Endothelial cell of umbilical vein (primary cell): Measurements from ENCODE around the gene UBE2QL1. TPM values are rescaled to one million over a fixed set of nuclear protein-coding genes. Genes with fewer than 3 reads are reported as not detected.
A peak's percentile ranks its signal among the peaks of the same experiment; 100 is the strongest.

Experiments used
- BruUV-seq: library from RNA; stranded (reverse); fragments of 400-500 nt; replicated peaks from 2 replicates; lab custom pipeline; 2021; lab: Mats Ljungman, UMichigan
- CTCF ChIA-PET: fragments of 300-600, 350-600 bp; sonication (Branson Sonifier 250); formaldehyde crosslinking; loops from one replicate; lab custom pipeline; 2021; ENCODE audit warnings: antibody characterized with exemption, inconsistent platforms; lab: Charles Lee
- POLR2A ChIA-PET: fragments of 300-600, 350-600 bp; sonication (Branson Sonifier 250); formaldehyde crosslinking; loops from one replicate; lab custom pipeline; 2021; ENCODE audit warnings: antibody characterized with exemption, inconsistent platforms; lab: Charles Lee
- DNase-seq: peaks from one replicate; pipeline ENCODE4 v3.0.0-alpha.2; 2011; ENCODE audit warnings: low read depth, low spot score
- FAIRE-seq: peaks from 2 replicates; lab custom pipeline; 2011; peaks lifted over from hg19 to GRCh38; lab: Jason Lieb, UNC
- H2AFZ ChIP-seq: 2 replicates; pipeline ENCODE4 v1.6.0; 2012; ENCODE audit warnings: low read depth, low read length, control low read depth, inconsistent platforms
- H3K27ac ChIP-seq: 2 replicates; pipeline ENCODE4 v1.5.1; 2011; ENCODE audit warnings: low read depth, mild to moderate bottlenecking, control low read depth, low read length, moderate library complexity; ENCODE audit not compliant: insufficient read depth
- H3K27me3 ChIP-seq, 2 experiments: 2 replicates each; pipeline versions ENCODE4 v1.6.0 to v1.6.1; 2011; ENCODE audit warnings: low read length in 2 of 2, mixed read lengths in 1 of 2; ENCODE audit not compliant: control insufficient read depth in 2 of 2, insufficient read depth in 2 of 2
- H3K36me3 ChIP-seq, 2 experiments: 2 replicates in 1 of 2; 3 replicates in 1 of 2; pipeline ENCODE4 v1.5.1; 2011; ENCODE audit warnings: low read length in 2 of 2, mild to moderate bottlenecking in 1 of 2, moderate library complexity in 1 of 2; ENCODE audit not compliant: control insufficient read depth in 2 of 2, insufficient read depth in 2 of 2; ENCODE audit errors: extremely low read depth in 1 of 2
- H3K4me1 ChIP-seq: 3 replicates; pipeline ENCODE4 v1.5.1; 2011; ENCODE audit warnings: mild to moderate bottlenecking, low read length; ENCODE audit not compliant: control insufficient read depth, insufficient read depth; ENCODE audit errors: extremely low read depth
- H3K4me2 ChIP-seq: 2 replicates; pipeline ENCODE4 v1.6.1; 2011; ENCODE audit warnings: low read length, control low read depth, mixed read lengths; ENCODE audit not compliant: insufficient read depth
- H3K4me3 ChIP-seq, 3 experiments: fragments of 200-600 bp in 1 of 3; sonication (generic), shearing (Covaris generic) in 1 of 3; replicated peaks in 1 of 3; 2 replicates each; pipeline ENCODE4 v1.5.1; 2011 to 2016; ENCODE audit warnings: control low read depth in 3 of 3, low read length in 3 of 3, mild to moderate bottlenecking in 2 of 3, inconsistent platforms in 1 of 3, low read depth in 1 of 3, moderate library complexity in 1 of 3; ENCODE audit not compliant: insufficient read depth in 1 of 3
- H3K79me2 ChIP-seq: 2 replicates; pipeline ENCODE4 v1.6.0; 2012; ENCODE audit warnings: low read length, inconsistent platforms; ENCODE audit not compliant: control insufficient read depth, insufficient read depth
- H3K9ac ChIP-seq: replicated peaks from 2 replicates; pipeline ENCODE3; 2011; ENCODE audit warnings: low read length, control low read depth; ENCODE audit not compliant: insufficient read depth; ENCODE audit errors: extremely low read depth
- H3K9me1 ChIP-seq: replicated peaks from 3 replicates; pipeline ENCODE4 v1.6.0; 2011; ENCODE audit warnings: mild to moderate bottlenecking, low read length; ENCODE audit not compliant: control insufficient read depth, insufficient read depth; ENCODE audit errors: extremely low read depth
- H3K9me3 ChIP-seq: replicated peaks from 2 replicates; pipeline ENCODE4 v1.5.1; 2012; ENCODE audit warnings: low read length, inconsistent platforms; ENCODE audit not compliant: control insufficient read depth, insufficient read depth
- H4K20me1 ChIP-seq: replicated peaks from 2 replicates; pipeline ENCODE3; 2011; ENCODE audit warnings: mild to moderate bottlenecking, low read length; ENCODE audit not compliant: control insufficient read depth, insufficient read depth; ENCODE audit errors: extremely low read depth
- CTCF ChIP-seq, 2 donors: IDR thresholded peaks; 1 replicate in 1 of 2; 2 replicates in 1 of 2; pipeline ENCODE4 v1.5.1; 2011; ENCODE audit warnings: low read length in 2 of 2, mild to moderate bottlenecking in 2 of 2, moderate library complexity in 2 of 2, control low read depth in 1 of 2, inconsistent platforms in 1 of 2, low read depth in 1 of 2; ENCODE audit not compliant: insufficient read depth in 1 of 2; ENCODE audit errors: extremely low read depth in 1 of 2
- EZH2 ChIP-seq: IDR thresholded peaks from 2 replicates; pipeline ENCODE4 v1.6.1; 2012; ENCODE audit warnings: borderline replicate concordance, low read depth, mild to moderate bottlenecking, moderate library complexity, low read length, inconsistent platforms; ENCODE audit not compliant: severe bottlenecking
- FOS ChIP-seq: IDR thresholded peaks from 2 replicates; pipeline ENCODE4 v1.6.1; 2011; ENCODE audit warnings: mild to moderate bottlenecking, low read length, moderate library complexity, borderline replicate concordance; ENCODE audit not compliant: insufficient read depth
- GATA2 ChIP-seq: IDR thresholded peaks from 2 replicates; pipeline ENCODE4 v1.7.0; 2011; ENCODE audit warnings: low read depth, mild to moderate bottlenecking, moderate library complexity, mixed read lengths, low read length; ENCODE audit not compliant: insufficient read length, insufficient read depth
- JUN ChIP-seq: IDR thresholded peaks from 2 replicates; pipeline ENCODE4 v1.6.1; 2011; ENCODE audit warnings: borderline replicate concordance, low read depth; ENCODE audit not compliant: insufficient read length, insufficient read depth
- MAX ChIP-seq: IDR thresholded peaks from 2 replicates; pipeline ENCODE4 v1.6.1; 2011; ENCODE audit not compliant: insufficient read depth, insufficient read length
- MYC ChIP-seq: IDR thresholded peaks from one replicate; pipeline ENCODE4 v1.6.1; 2011; ENCODE audit warnings: mild to moderate bottlenecking, low read depth, low read length
- POLR2A ChIP-seq: IDR thresholded peaks from 2 replicates; pipeline ENCODE4 v1.6.1; 2012; ENCODE audit warnings: low read depth, mild to moderate bottlenecking, control low read depth, low read length
- POLR2AphosphoS5 ChIP-seq: IDR thresholded peaks from 2 replicates; pipeline ENCODE4 v1.6.1; 2012; ENCODE audit warnings: low read depth, mild to moderate bottlenecking, control low read depth, low read length, moderate library complexity; ENCODE audit not compliant: insufficient read depth
- dilution Hi-C: fragments of 300-500 bp; cut with MboI; formaldehyde crosslinking; loops from one replicate; pipeline ENCODE4 v1.15.0; 2019; ENCODE audit warnings: low sequenced_read_pairs; ENCODE audit not compliant: extremely low pct_ligation_motif_present
- intact Hi-C: fragments of 100-400 bp; cut with micrococcal nuclease; formaldehyde crosslinking; loops from one replicate; pipeline ENCODE4 v1.10.0; 2022
- polyA plus RNA-seq, 4 experiments: library from polyadenylated mRNA; depleted of rRNA in 3 of 4; stranded (reverse) in 3 of 4; unstranded in 1 of 4; fragments of >200 nt; gene quantifications; 2 replicates each; pipeline versions ENCODE4 v1.2.1 to v1.2.3, GENCODE V29; 2011 to 2012; ENCODE audit warnings: missing spikeins in 1 of 4
- total RNA-seq: library from RNA; stranded (reverse); gene quantifications from 2 replicates; pipeline ENCODE4 v1.2.3, GENCODE V29; 2021

Gene UBE2QL1
- total and polyA plus RNA-seq, 2 donors (not counting 3 experiments of a cell fraction or from before 2014, with no cell fraction given) = 0.04 to 0.15 TPM

GRCh38 chr5:6418679-6419276 is 29.9 kb upstream of the UBE2QL1 start:
- intact Hi-C loops = loop anchor here (1.0 kb wide), 2 partner anchors 40 to 46 kb away; partner anchors contain the start of gene MED10
- TF ChIP-seq FOS (no peak), POLR2AphosphoS5 (no peak), JUN (no peak)
- Histone ChIP-seq H3K4me3 (no peak overlapping the region), H3K36me3 (no peaks in the 10 kb centered on the region), H3K79me2 (no peaks in the 10 kb centered on the region), H3K9me3 (no peaks in the 10 kb centered on the region), H3K9ac (peak overlapping the region; percentile 15), H3K27ac (peak overlapping the region; percentile 74), H4K20me1 (no peaks in the 10 kb centered on the region), H2AFZ (no peak overlapping the region), H3K4me2 (peak overlapping the region; percentile 19), H3K27me3 (no peaks in the 10 kb centered on the region), H3K4me1 (peaks cover 40% of the 10 kb centered on the region), H3K9me1 (no peaks in the 10 kb centered on the region)
- dilution Hi-C loops = no loop called here
- FAIRE-seq (no peak), DNase-seq (no peak)
- no TSS peak for BruUV-seq
- POLR2A ChIA-PET = no interaction called here
- CTCF ChIA-PET = interaction anchor here (0.9 to 1.1 kb wide), 2 partner anchors 13 to 41 kb away, joined by 3 to 6 read pairs; partner anchors contain the start of gene MED10

DNA sequence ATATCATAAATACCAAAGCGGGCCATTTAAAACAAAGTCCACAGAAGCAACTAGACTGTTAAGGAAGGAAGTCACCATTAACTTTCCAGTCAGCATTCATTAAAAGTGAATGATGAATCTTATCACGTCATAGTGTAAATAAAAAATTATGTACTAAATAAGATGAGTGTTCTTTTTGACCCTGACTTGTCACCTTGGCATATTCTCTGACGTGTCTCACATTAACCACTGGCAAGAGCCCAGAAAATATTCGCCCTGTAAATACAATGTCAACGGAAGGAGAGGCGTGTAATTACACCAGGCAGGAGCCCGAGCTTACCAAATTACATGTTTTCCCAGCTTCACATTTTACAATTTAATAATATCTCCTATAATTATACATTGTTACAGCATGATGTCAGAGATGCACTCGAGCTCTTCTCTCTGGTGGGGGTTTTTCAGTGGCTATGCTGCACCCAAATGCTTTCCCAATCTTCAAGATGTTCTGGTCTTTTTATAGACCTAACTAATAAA is 29.3 kb upstream of the UBE2QL1 start:
- Histone ChIP-seq H3K27ac (peak overlapping the region; percentile 74), H3K9me1 (no peaks in the 10 kb centered on the region), H3K36me3 (no peaks in the 10 kb centered on the region), H3K9me3 (no peaks in the 10 kb centered on the region), H3K4me3 (no peak overlapping the region), H3K4me2 (peak overlapping the region; percentile 5), H3K9ac (no peak overlapping the region), H4K20me1 (no peaks in the 10 kb centered on the region), H3K79me2 (no peaks in the 10 kb centered on the region), H2AFZ (no peak overlapping the region), H3K4me1 (peaks cover 45% of the 10 kb centered on the region), H3K27me3 (no peaks in the 10 kb centered on the region)
- ChIA-PET POLR2A (no interaction called here), CTCF (interaction anchor here (0.9 to 4.4 kb wide), 4 partner anchors 12 to 120 kb away, joined by 3 to 48 read pairs (median 4); partner anchors contain the start of gene MED10)
- dilution Hi-C loops (no loop called here), intact Hi-C loops (loop anchor here (1.0 kb wide), 2 partner anchors 41 to 47 kb away; partner anchors contain the start of gene MED10)
- peak; percentile 89 for DNase-seq
- no TSS peak for BruUV-seq
- peak; percentile 89 for FAIRE-seq
- TF ChIP-seq CTCF (IDR thresholded peaks at IDR 0.05; ENCODE audit: extremely low read depth in 1 of 2, insufficient read depth in 1 of 2, low read depth in 1 of 2, low read length in 2 of 2) (no peak), POLR2AphosphoS5 (peak; percentile 40), POLR2A (no peak), FOS (peak; percentile 73), MYC (no peak), GATA2 (peak; percentile 45), MAX (no peak), EZH2 (no peak), JUN (peak; percentile 88)
